ENCODE data around the gene PPARA.
"Not testable (repeated sequence)": the region's sequence is repeated elsewhere in the genome, so short reads cannot be mapped to it uniquely, and the experiment has no call there.

PPARA gene

GRCh38 chr22:46250035-46250782, 99.9 kb downstream of the PPARA start, which contains the start of gene CDPF1:
CDPF1 (minus strand) TSS chr22:46250293; CDS start chr22:46248284, 2,009 bp downstream.
- peaks cover 4% of the 10 kb centered on the region for H3K4me1 ChIP-seq (ENCODE audit: control insufficient read depth, insufficient read depth, low read length, poor library complexity, severe bottlenecking)
- H3K9me3 ChIP-seq (ENCODE audit: control insufficient read depth, low read length) = no peaks in the 10 kb centered on the region
- H3K27ac ChIP-seq (ENCODE audit: low read depth, low read length, severe bottlenecking) = peak within 1 kb of the TSS; percentile 49
- H3K4me3 ChIP-seq (ENCODE audit: extremely low read depth, insufficient read depth, low read length, poor library complexity, severe bottlenecking) = peak within 1 kb of the TSS; percentile 60
- H3K36me3 ChIP-seq (ENCODE audit: control insufficient read depth, insufficient read depth, low read length) = no peaks in the 10 kb centered on the region
- WGBS, 2 experiments (ENCODE audit: insufficient coverage in 2 of 2) = 2 to 3% methylated on average over 86 to 88 of the region's 89 CpGs

- Histone ChIP-seq H3K4me3 (ENCODE audit: extremely low read depth, insufficient read depth, low read length, poor library complexity, severe bottlenecking) (peak overlapping the region; percentile 60), H3K4me1 (ENCODE audit: control insufficient read depth, insufficient read depth, low read length, poor library complexity, severe bottlenecking) (peaks cover 4% of the 10 kb centered on the region), H3K9me3 (ENCODE audit: control insufficient read depth, low read length) (no peaks in the 10 kb centered on the region), H3K27ac (ENCODE audit: low read depth, low read length, severe bottlenecking) (no peak overlapping the region), H3K36me3 (ENCODE audit: control insufficient read depth, insufficient read depth, low read length) (no peaks in the 10 kb centered on the region)
- 49 to 53% methylated on average over 23 to 25 of the region's 25 CpGs for WGBS, 2 experiments (ENCODE audit: insufficient coverage in 2 of 2)
Observed at GRCh38 chr22:46250783-46251125, 100.4 kb downstream of the PPARA start.

GRCh38 chr22:46251266-46251665, 100.9 kb downstream of the PPARA start:
- no peaks in the 10 kb centered on the region for H3K36me3 ChIP-seq (ENCODE audit: control insufficient read depth, insufficient read depth, low read length)
- H3K27ac ChIP-seq (ENCODE audit: low read depth, low read length, severe bottlenecking) = no peak overlapping the region
- no peaks in the 10 kb centered on the region for H3K9me3 ChIP-seq (ENCODE audit: control insufficient read depth, low read length)
- H3K4me1 ChIP-seq (ENCODE audit: control insufficient read depth, insufficient read depth, low read length, poor library complexity, severe bottlenecking) = peaks cover 4% of the 10 kb centered on the region
- H3K4me3 ChIP-seq (ENCODE audit: extremely low read depth, insufficient read depth, low read length, poor library complexity, severe bottlenecking) = peak overlapping the region; percentile 60
- 93 to 95% methylated on average over 7 of the region's 7 CpGs for whole genome bisulfite sequencing, 2 experiments (ENCODE audit: insufficient coverage in 2 of 2)

GRCh38 chr22:46251816-46252380, 101.6 kb downstream of the PPARA start:
- Histone ChIP-seq H3K9me3 (ENCODE audit: control insufficient read depth, low read length) (no peaks in the 10 kb centered on the region), H3K4me3 (ENCODE audit: extremely low read depth, insufficient read depth, low read length, poor library complexity, severe bottlenecking) (no peak overlapping the region), H3K27ac (ENCODE audit: low read depth, low read length, severe bottlenecking) (no peak overlapping the region), H3K36me3 (ENCODE audit: control insufficient read depth, insufficient read depth, low read length) (no peaks in the 10 kb centered on the region), H3K4me1 (ENCODE audit: control insufficient read depth, insufficient read depth, low read length, poor library complexity, severe bottlenecking) (peaks cover 4% of the 10 kb centered on the region)
- 92 to 100% methylated on average over 3 to 4 of the region's 9 CpGs for WGBS, 2 experiments (ENCODE audit: insufficient coverage in 2 of 2)

- Histone ChIP-seq H3K27ac (ENCODE audit: low read depth, low read length, severe bottlenecking) (no peak overlapping the region), H3K4me3 (ENCODE audit: extremely low read depth, insufficient read depth, low read length, poor library complexity, severe bottlenecking) (no peak overlapping the region), H3K4me1 (ENCODE audit: control insufficient read depth, insufficient read depth, low read length, poor library complexity, severe bottlenecking) (no peaks in the 10 kb centered on the region), H3K36me3 (ENCODE audit: control insufficient read depth, insufficient read depth, low read length) (no peaks in the 10 kb centered on the region), H3K9me3 (ENCODE audit: control insufficient read depth, low read length) (peaks cover 5% of the 10 kb centered on the region)
- WGBS, 2 experiments (ENCODE audit: insufficient coverage in 2 of 2) = 71 to 85% methylated on average over 7 to 8 of the region's 8 CpGs
Observed at GRCh38 chr22:46256358-46256958, 106.1 kb downstream of the PPARA start.

GRCh38 chr22:46259374-46259773, 109.0 kb downstream of the PPARA start:
- no peak overlapping the region for H3K4me3 ChIP-seq (ENCODE audit: extremely low read depth, insufficient read depth, low read length, poor library complexity, severe bottlenecking)
- H3K36me3 ChIP-seq (ENCODE audit: control insufficient read depth, insufficient read depth, low read length) = no peaks in the 10 kb centered on the region
- 88% methylated on average over 3 to 6 of the region's 12 CpGs for WGBS, 2 experiments (ENCODE audit: insufficient coverage in 2 of 2)
- H3K27ac ChIP-seq (ENCODE audit: low read depth, low read length, severe bottlenecking) = no peak overlapping the region
- no peaks in the 10 kb centered on the region for H3K4me1 ChIP-seq (ENCODE audit: control insufficient read depth, insufficient read depth, low read length, poor library complexity, severe bottlenecking)
- H3K9me3 ChIP-seq (ENCODE audit: control insufficient read depth, low read length) = peaks cover 8% of the 10 kb centered on the region

- 75 to 83% methylated on average over 5 to 6 of the region's 6 CpGs for WGBS, 2 experiments (ENCODE audit: insufficient coverage in 2 of 2)
- Histone ChIP-seq H3K4me3 (ENCODE audit: extremely low read depth, insufficient read depth, low read length, poor library complexity, severe bottlenecking) (no peak overlapping the region), H3K27ac (ENCODE audit: low read depth, low read length, severe bottlenecking) (no peak overlapping the region), H3K9me3 (ENCODE audit: control insufficient read depth, low read length) (peaks cover 8% of the 10 kb centered on the region), H3K36me3 (ENCODE audit: control insufficient read depth, insufficient read depth, low read length) (no peaks in the 10 kb centered on the region), H3K4me1 (ENCODE audit: control insufficient read depth, insufficient read depth, low read length, poor library complexity, severe bottlenecking) (no peaks in the 10 kb centered on the region)
Observed at GRCh38 chr22:46260038-46260437, 109.7 kb downstream of the PPARA start.

- H3K4me3 ChIP-seq (ENCODE audit: extremely low read depth, insufficient read depth, low read length, poor library complexity, severe bottlenecking) = no peak overlapping the region
- no peaks in the 10 kb centered on the region for H3K36me3 ChIP-seq (ENCODE audit: control insufficient read depth, insufficient read depth, low read length)
- H3K9me3 ChIP-seq (ENCODE audit: control insufficient read depth, low read length) = peaks cover 3% of the 10 kb centered on the region
- WGBS, 2 experiments (ENCODE audit: insufficient coverage in 2 of 2) = 13% methylated on average over 71 to 95 of the region's 109 CpGs
- H3K27ac ChIP-seq (ENCODE audit: low read depth, low read length, severe bottlenecking) = no peak overlapping the region
- no peaks in the 10 kb centered on the region for H3K4me1 ChIP-seq (ENCODE audit: control insufficient read depth, insufficient read depth, low read length, poor library complexity, severe bottlenecking)
Observed at GRCh38 chr22:46262449-46263215, 112.3 kb downstream of the PPARA start.

- WGBS, 2 experiments (ENCODE audit: insufficient coverage in 2 of 2) = 52 to 62% methylated on average over 18 to 28 of the region's 30 CpGs
Observed at GRCh38 chr22:46263216-46263590, 112.9 kb downstream of the PPARA start, which contains the start of gene PKDREJ. PKDREJ (minus strand) TSS chr22:46263343; CDS start chr22:46263322, 21 bp downstream.

GRCh38 chr22:46264520-46264919, 114.2 kb downstream of the PPARA start:
- not testable (repeated sequence) for H3K4me1 ChIP-seq (ENCODE audit: control insufficient read depth, insufficient read depth, low read length, poor library complexity, severe bottlenecking); H3K27ac ChIP-seq (ENCODE audit: low read depth, low read length, severe bottlenecking); H3K9me3 ChIP-seq (ENCODE audit: control insufficient read depth, low read length); H3K36me3 ChIP-seq (ENCODE audit: control insufficient read depth, insufficient read depth, low read length); H3K4me3 ChIP-seq (ENCODE audit: extremely low read depth, insufficient read depth, low read length, poor library complexity, severe bottlenecking)
- WGBS, 2 experiments (ENCODE audit: insufficient coverage in 2 of 2) = 95 to 98% methylated on average over 2 to 5 of the region's 6 CpGs

More at GRCh38 chr22:46263216-46263590, 112.9 kb downstream of the PPARA start, which contains the start of gene PKDREJ:
- H3K27ac ChIP-seq (ENCODE audit: low read depth, low read length, severe bottlenecking) = no peak within 1 kb of the TSS
- no peaks in the 10 kb centered on the region for H3K36me3 ChIP-seq (ENCODE audit: control insufficient read depth, insufficient read depth, low read length)
- H3K9me3 ChIP-seq (ENCODE audit: control insufficient read depth, low read length) = peaks cover 3% of the 10 kb centered on the region
- no peaks in the 10 kb centered on the region for H3K4me1 ChIP-seq (ENCODE audit: control insufficient read depth, insufficient read depth, low read length, poor library complexity, severe bottlenecking)
- no peak within 1 kb of the TSS for H3K4me3 ChIP-seq (ENCODE audit: extremely low read depth, insufficient read depth, low read length, poor library complexity, severe bottlenecking)
